Activated T-cell treated with anti-CD3 and anti-CD28 coated beads for 4 hours (primary cell): ENCODE measurements around the gene EXOC6B.

Experiments
- DNase-seq: peaks from one replicate; pipeline ENCODE4 v3.0.0-alpha.2; 2020

The EXOC6B gene

DNA sequence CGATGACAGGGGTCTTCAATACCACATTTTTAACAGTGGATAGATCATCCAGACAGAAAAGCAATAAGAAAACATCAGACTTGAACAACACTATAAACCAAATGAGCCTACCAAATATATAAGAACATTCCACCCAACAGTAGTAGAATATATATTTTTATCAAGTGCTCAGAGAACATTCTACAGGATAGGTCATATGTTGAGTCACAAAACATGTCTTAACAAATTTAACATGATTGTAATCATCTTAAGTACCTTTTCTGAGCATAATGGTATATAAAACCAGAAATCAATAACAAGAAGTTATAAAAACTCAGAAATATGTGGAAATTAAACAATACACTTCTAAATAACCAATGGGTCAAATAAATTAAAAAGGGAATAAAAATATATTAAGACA, 484.2 kb downstream of the EXOC6B start:
- DNase-seq, result no peak

DNA sequence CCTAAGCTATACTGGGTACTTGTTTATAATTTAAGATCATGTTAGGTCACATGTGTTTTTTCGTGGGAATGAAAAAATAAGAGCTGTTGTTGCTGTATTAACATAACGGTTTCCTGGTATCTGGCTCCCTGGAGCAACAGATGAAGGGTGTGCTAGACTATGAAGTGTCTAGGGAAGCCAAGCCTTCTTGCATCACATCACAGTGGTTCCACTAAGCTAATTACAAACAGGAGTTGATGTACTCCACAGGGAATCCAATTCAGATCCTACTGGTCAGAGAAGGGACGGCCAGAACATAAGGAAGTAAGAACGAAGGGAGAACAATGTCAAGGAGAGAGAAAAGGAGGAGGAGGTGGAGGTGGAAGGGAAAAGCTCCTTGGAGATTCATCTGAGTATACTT, 485.2 kb downstream of the EXOC6B start:
- DNase-seq, result no peak

DNA sequence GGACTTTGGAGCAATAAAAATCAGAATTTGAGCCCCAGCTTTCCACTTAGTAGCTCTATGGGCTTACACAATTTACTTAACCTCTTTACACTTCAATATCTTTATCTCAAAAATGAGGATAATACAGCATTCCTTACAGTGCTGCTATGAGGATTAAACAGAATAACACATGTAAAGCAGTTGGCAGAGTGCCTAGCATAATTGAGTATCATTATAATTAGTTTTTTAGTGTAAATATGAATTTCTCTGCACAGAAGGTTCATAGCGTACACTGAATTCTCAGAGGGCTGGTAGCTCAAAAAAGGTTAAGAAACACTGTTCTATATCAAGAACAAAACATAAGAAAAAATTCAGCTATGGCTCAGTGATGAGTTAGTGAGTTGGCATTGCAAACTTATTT, 487.8 kb downstream of the EXOC6B start:
- no peak for DNase-seq

DNA sequence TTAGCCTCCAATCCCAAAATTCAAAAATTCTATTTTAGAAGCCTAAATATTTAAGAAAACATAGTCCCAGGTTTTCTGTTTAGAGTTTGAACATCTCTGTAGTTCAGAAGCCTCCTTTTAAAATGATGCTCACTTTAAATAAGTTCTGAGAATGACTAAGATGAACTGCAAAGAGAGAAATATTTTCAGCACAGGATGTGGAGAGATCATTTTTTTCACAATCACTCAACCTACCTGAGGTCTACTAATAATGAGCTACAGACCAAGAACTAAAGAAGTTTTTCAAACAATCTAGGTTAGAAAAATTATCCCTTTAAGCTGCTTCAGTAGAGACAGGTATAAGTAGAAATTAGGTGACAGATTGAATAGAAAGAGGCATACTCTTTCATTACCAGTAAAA, 493.1 kb downstream of the EXOC6B start:
- DNase-seq, result no peak

DNA sequence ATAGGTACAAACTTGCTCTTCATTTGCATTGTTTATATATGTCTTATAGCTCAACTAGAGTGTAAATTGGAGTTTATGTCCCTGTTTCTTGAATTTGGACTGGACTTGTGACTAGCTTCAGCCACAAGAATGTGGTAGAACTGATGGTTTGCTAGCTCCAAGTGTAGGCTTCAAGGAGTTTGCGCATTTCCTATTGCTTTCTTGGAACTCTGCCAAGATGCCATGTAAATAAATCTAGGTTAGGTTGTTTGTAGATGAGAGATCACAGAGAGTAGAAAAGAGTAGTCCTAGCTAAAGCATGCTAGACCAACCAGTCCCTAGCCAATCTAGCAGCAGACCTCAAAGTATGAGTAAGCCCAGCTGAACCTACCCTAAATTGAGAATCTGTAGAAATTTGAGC, 495.2 kb downstream of the EXOC6B start:
- DNase-seq, result no peak

- no peak for DNase-seq
These were observed 499.1 kb downstream of the EXOC6B start for GRCh38 chr2:72326759-72327158.

DNA sequence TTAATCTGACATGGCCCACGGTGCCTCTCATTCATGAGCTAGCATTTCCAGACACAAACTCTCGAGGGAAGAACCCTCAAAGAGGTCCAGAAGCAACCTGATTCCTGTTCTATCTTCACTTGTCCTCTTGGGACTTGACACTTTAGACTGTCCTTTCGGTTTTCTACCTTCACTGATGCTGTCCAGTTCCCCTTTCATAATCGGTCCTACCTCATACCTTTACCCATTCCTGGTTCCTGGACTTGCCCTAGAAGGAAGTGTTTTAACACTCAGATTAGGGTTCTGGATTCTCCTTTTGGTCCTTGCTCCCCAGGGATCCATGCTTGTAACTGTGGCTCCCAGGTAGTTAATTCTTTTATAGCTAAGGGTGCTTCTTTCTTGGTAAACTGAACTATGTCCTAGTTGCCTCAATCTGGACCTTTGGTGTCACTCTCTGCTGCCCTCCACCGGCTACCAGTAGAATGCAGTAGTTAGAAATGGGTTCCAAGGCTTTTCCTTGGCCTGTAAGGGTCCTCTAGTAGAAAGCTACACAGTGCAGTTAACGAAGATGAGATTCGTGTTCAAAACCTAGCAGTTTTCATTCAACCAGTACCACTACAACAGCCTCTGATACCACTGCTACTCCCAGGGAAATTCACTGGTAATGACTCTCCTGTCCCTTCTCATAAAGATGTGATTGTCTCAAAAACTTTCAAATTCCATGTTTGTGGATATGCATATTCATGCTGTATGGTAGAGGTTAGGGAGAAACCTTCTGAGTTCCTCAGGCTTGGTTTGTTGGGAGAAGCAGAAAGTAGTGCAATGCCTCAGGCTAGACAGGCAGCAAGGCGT, 500.0 kb downstream of the EXOC6B start:
- no peak for DNase-seq

GRCh38 chr2:72316774-72317173, 509.1 kb downstream of the EXOC6B start:
- no peak for DNase-seq

DNA sequence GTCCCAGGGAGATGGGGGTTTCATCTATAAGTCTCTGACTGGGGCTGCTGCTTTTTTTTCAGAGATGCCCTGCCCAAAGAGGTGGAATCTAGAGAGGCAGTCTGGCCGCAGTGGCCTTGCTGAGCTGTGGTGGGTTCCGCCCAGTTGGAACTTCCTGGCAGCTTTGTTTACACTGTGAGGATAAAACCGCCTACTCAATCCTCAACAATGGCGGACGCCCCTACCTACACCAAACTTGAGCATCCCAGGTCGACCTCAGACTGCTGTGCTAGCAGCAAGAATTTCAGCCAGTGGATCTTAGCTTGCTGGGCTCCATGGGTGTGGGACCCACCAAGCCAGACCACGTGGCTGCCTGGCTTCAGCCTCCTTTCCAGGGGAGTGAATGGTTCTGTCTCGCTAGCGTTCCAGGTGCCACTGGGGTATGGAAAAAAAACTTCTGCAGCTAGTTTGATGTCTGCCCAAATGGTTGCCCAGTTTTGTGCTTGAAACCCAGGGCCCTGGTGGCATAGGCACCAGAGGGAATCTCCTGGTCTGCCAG, 525.6 kb downstream of the EXOC6B start:
- DNase-seq, result no peak

DNA sequence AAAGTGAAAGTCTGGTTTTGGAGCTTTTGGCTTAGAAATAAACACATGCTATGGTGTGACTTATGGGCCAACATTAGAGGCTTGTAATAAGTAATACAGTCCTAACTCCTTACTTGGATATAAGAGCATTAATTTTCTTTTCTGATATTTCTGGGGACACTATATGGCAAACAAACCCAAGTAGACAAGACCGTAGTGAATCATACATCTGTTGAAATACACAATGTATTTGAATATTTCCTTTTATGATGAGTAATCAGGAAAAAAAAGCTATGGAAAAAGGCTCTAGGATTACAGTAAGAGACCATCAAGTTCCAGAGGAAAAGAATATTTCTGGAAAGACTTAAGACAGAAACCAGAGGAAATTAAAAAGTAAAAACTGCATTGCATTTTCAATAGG, 532.2 kb downstream of the EXOC6B start:
- no peak for DNase-seq

GRCh38 chr2:72292433-72292832, 533.4 kb downstream of the EXOC6B start:
- no peak for DNase-seq

- DNase-seq, result no peak
These were observed 534.8 kb downstream of the EXOC6B start for GRCh38 chr2:72291059-72291458.

DNA sequence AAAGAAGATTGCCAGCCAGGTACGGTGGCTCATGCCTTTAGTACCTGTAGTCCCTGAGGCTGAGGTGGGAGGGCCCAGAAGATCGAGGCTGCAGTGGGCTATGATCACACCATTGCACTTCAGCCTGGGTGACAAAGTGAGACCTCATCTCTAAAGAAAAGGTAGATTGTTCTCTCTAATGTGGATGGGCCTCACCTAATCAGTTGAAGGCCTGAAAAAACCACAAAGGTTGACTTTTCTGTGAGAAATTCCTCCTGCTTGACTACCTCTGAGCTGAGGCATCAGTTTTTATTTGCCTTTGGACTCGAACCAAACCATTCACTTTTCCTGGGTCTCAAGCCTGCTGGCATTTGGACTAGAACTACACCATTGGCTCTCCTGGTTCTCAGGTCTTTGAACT, 536.1 kb downstream of the EXOC6B start:
- no peak for DNase-seq

- DNase-seq, result no peak
These were observed 536.5 kb downstream of the EXOC6B start for GRCh38 chr2:72289283-72289682.

DNA sequence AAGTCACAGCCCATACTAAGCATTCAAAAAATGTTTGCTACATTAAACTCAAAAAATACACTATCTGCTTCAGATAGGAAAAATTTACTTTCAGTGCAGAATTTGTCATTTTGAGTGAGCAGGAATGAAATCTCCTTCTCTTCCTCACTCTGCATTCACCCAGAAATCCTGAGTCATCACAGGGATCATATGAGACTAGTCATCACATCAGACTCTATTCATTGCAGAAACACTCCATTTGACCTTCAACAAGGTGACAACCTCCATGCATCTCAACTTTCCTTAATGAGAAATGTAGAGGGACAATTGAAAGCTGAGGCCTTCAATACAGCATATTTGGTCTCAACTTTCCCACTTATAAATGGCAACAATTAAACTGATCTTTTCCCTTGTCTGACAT, 547.8 kb downstream of the EXOC6B start:
- no peak for DNase-seq

DNA sequence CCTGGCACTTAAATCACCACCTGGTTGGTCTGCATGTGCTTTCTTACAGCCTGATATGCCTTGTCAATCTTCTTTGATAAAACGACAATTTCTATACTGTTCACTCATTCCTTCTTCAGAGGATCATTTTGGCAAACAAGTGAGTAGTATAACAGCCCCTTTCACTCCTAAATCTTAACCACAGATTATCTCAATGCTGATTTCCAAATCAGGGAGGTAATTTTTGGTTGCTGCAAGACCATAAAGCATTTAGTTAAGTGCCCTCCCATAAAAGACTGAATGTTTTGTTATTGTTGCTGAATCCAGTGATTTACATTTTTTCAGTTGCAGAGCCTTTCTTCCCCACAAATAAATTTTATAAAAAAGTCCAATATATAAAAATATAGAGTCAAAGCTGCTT, 549.0 kb downstream of the EXOC6B start:
- no peak for DNase-seq

DNA sequence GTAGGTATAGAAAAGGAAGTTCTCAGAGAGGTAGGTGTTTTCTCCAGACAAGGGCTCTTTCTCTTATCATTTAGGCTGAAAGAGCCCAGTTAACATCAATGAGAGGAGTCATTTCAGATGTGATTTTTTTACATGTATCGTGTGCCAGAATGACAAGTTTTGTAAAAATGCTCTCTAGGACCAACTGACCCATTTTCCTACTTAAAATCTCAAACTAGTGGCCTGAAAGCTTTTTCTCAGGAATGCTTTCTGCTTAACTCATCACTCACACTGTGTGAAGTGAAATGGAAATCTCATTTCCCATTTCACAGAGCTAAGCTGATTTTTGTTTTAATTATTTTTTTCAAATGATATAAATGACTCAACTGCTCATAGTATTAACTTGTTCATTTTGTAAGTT, 549.5 kb downstream of the EXOC6B start:
- DNase-seq, result no peak

DNA sequence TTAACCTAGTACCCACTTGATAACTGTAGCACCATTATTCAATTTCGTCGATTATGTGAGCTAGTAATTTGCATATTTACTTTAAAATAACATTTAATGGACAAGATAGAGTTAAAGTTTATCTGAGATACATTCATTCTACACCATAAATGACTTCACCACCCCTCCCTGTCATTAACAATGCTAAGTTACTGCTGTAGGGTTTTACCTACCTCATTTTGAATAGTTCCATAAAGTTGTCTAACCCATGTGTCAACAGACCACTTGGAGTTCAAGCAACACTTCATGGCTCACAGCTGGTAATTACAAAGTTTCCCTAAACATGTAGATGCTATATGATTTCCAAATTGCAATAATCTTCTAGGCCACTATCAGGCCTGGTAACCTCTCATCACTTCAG, 550.7 kb downstream of the EXOC6B start:
- no peak for DNase-seq

- DNase-seq, result no peak
These were observed 551.4 kb downstream of the EXOC6B start for GRCh38 chr2:72274380-72274797.

GRCh38 chr2:72273384-72273783, 552.4 kb downstream of the EXOC6B start:
- DNase-seq, result no peak

DNA sequence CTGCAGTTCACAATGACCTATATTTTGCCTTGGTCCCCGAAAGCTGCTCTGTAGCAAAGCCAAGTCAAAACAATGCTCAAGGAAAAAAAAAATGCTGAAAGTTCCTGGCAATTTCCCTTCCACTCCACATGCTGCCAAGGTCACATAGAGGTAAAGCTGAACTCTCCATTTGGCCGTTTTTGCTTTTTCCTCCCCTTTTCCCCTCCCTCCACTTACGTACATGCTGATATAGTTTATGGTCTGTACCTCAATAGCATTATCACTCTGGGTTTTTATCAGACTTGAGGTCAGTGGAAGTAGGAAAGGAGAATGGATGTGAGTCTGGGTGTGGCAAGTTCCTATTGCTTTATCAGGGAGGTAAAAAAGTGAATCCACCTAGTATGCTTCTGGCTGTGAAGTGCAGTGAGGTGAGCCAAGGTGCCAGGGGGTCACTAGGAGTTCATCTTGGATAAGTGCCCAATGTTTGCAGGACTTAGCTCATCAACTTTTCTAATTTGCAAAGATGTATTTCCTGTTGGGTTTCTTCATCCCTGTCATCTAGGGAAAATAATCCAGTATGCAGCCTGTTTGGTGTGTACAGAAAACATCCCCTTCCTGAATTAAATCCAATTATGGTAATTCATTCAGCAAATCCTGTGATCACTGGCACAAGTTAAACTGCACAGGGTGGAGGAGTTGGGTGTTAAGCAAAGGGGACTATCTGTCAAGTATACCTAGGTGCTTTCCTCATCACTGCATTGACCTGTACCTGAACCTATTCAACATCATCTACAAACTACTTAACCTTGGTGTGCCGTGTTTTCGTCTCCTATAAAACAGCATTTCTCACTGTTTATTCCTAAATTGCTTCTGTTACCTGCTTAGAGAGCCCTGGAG, 553.8 kb downstream of the EXOC6B start:
- DNase-seq, result no peak

- no peak for DNase-seq
These were observed 554.6 kb downstream of the EXOC6B start for GRCh38 chr2:72271276-72271614.

DNA sequence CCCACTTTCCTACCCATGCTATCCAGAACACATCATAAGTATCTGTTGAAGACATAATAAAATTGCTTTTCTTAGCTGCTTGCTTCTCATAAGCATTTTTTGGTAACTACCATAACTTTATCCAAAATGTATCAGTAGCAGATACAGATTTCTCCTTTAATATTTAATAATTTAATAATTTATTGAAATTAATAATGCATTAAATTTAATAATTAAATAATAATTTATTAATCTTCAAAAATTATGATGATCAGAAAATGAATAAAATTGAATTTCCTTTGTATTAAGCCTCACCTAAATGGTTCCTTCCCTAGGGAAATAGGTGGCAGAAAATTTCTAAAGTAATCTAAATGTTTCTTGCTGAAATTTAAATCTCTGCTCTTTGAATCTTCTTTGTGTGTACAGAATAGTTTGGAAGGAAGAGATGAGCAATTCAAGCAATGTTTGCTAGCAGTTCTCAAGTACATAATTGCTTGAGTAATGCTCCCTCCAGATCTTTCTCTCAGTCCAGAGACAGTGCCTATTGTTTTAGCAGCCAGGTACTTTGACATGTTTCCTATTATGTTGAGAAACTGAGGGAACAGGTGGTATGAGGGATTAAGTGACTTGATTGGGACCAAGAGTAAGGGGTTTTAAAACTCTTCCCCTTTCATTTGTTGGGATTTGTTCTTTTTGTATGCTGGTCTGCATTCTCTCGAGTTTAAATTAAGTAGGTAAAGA, 555.1 kb downstream of the EXOC6B start:
- DNase-seq, result no peak

- no peak for DNase-seq
These were observed 562.1 kb downstream of the EXOC6B start for GRCh38 chr2:72263776-72264060.
